ENCODE measurements around the gene CDKN3.
"Not testable (repeated sequence)": the region's sequence is repeated elsewhere in the genome, so short reads cannot be mapped to it uniquely, and the experiment has no call there.

CDKN3 gene

GRCh38 chr14:54370323-54371198 lies 26.2 kb upstream of the CDKN3 start:
- DNase-seq: no peak

- peak; percentile 72 for DNase-seq
These were observed 22.5 kb upstream of the CDKN3 start for GRCh38 chr14:54374117-54374884.

- DNase-seq: peak; percentile 39
These were observed 19.3 kb upstream of the CDKN3 start for GRCh38 chr14:54377501-54377900.

- not testable (repeated sequence) for DNase-seq
These were observed 17.9 kb upstream of the CDKN3 start for GRCh38 chr14:54378893-54379292.

GRCh38 chr14:54380558-54380957 lies 16.2 kb upstream of the CDKN3 start:
- not testable (repeated sequence) for DNase-seq

GRCh38 chr14:54381821-54382220 lies 15.0 kb upstream of the CDKN3 start:
- no peak for DNase-seq

GRCh38 chr14:54383835-54384234 lies 13.0 kb upstream of the CDKN3 start:
- DNase-seq: no peak

GRCh38 chr14:54385556-54385955 lies 11.3 kb upstream of the CDKN3 start:
- no peak for DNase-seq

- no peak for DNase-seq
These were observed 9.5 kb upstream of the CDKN3 start for GRCh38 chr14:54387328-54387727.

- no peak for DNase-seq
These were observed 4.5 kb upstream of the CDKN3 start for GRCh38 chr14:54392131-54392859.

- DNase-seq: not testable (repeated sequence)
These were observed 3.6 kb upstream of the CDKN3 start for GRCh38 chr14:54392986-54393884.

- DNase-seq: no peak
These were observed 2.2 kb upstream of the CDKN3 start for GRCh38 chr14:54394596-54394995.

- DNase-seq: no peak
These were observed 1.5 kb upstream of the CDKN3 start for GRCh38 chr14:54395284-54395683.

- DNase-seq: no peak
These were observed 1.1 kb upstream of the CDKN3 start for GRCh38 chr14:54395716-54396115.

GRCh38 chr14:54396183-54396492 lies 669 bp upstream of the CDKN3 start:
- DNase-seq: peak; percentile 74

- no peak for DNase-seq
These were observed 2.8 kb downstream of the CDKN3 start for GRCh38 chr14:54399560-54399959.

GRCh38 chr14:54403401-54404005 lies 6.7 kb downstream of the CDKN3 start:
- DNase-seq: not testable (repeated sequence)

- no peak for DNase-seq
These were observed 13.4 kb downstream of the CDKN3 start for GRCh38 chr14:54410215-54410614.

- no peak for DNase-seq
These were observed 14.6 kb downstream of the CDKN3 start for GRCh38 chr14:54411371-54411770.

- DNase-seq: peak; percentile 51
These were observed 23.8 kb downstream of the CDKN3 start for GRCh38 chr14:54420478-54421142.

GRCh38 chr14:54423991-54424390 lies 27.2 kb downstream of the CDKN3 start:
- no peak for DNase-seq
